CD14-positive monocyte (primary cell): ENCODE results near the gene ELMO1. TPM values are rescaled to one million over a fixed set of nuclear protein-coding genes. Genes with fewer than 3 reads are reported as not detected.

Experiments used
- DNase-seq, 3 donors: peaks; one replicate each; pipeline ENCODE4 v3.0.0-alpha.2; 2011 to 2022
- H2AFZ ChIP-seq: 2 replicates; pipeline ENCODE4 v1.6.0; 2012; ENCODE audit warnings: mild to moderate bottlenecking, low read depth, low read length, inconsistent platforms; ENCODE audit not compliant: insufficient read depth, poor library complexity, severe bottlenecking
- H3K27ac ChIP-seq, 2 donors: 1 replicate in 1 of 2; 2 replicates in 1 of 2; pipeline ENCODE4 v1.5.1; 2012 to 2013; ENCODE audit warnings: low read length in 2 of 2, control low read depth in 1 of 2, inconsistent platforms in 1 of 2, low read depth in 1 of 2, mild to moderate bottlenecking in 1 of 2
- H3K27me3 ChIP-seq, 2 donors: one replicate each; pipeline versions ENCODE4 v1.6.0 to v1.6.1; 2011 to 2013; ENCODE audit warnings: low read length in 2 of 2; ENCODE audit not compliant: control insufficient read depth in 2 of 2, insufficient read depth in 2 of 2
- H3K36me3 ChIP-seq, 2 donors: replicated peaks in 1 of 2; 1 replicate in 1 of 2; 2 replicates in 1 of 2; pipeline versions ENCODE4 v1.5.1 to v1.6.1; 2012 to 2013; ENCODE audit warnings: low read length in 2 of 2, control low read depth in 1 of 2, inconsistent platforms in 1 of 2, mild to moderate bottlenecking in 1 of 2; ENCODE audit not compliant: insufficient read depth in 2 of 2, control insufficient read depth in 1 of 2
- H3K4me1 ChIP-seq, 2 donors: 1 replicate in 1 of 2; 2 replicates in 1 of 2; pipeline versions ENCODE4 v1.5.1 to v1.6.1; 2012 to 2013; ENCODE audit warnings: low read length in 2 of 2, control low read depth in 1 of 2, inconsistent platforms in 1 of 2, mild to moderate bottlenecking in 1 of 2, moderate library complexity in 1 of 2; ENCODE audit not compliant: insufficient read depth in 2 of 2, control insufficient read depth in 1 of 2
- H3K4me2 ChIP-seq: replicated peaks from 2 replicates; pipeline ENCODE3; 2012; ENCODE audit warnings: low read length, moderate library complexity, mild to moderate bottlenecking; ENCODE audit not compliant: poor library complexity, severe bottlenecking; ENCODE audit errors: extremely low read depth
- H3K4me3 ChIP-seq, 3 experiments: fragments of 200-600 bp in 1 of 3; sonication (generic) in 1 of 3; replicated peaks in 1 of 3; 1 replicate in 2 of 3; 2 replicates in 1 of 3; pipeline ENCODE4 v1.5.1; 2011 to 2013; ENCODE audit warnings: low read length in 3 of 3, mild to moderate bottlenecking in 3 of 3, control low read depth in 2 of 3, low read depth in 2 of 3, inconsistent platforms in 1 of 3, moderate library complexity in 1 of 3
- H3K79me2 ChIP-seq: 2 replicates; pipeline ENCODE4 v1.6.0; 2012; ENCODE audit warnings: mild to moderate bottlenecking, control low read depth, inconsistent platforms, low read length, moderate library complexity; ENCODE audit not compliant: insufficient read depth
- H3K9ac ChIP-seq: 2 replicates; pipeline ENCODE4 v1.6.0; 2017; ENCODE audit warnings: low read length, mild to moderate bottlenecking; ENCODE audit not compliant: insufficient read depth, poor library complexity, severe bottlenecking
- H3K9me3 ChIP-seq, 2 donors: replicated peaks in 1 of 2; 1 replicate in 1 of 2; 2 replicates in 1 of 2; pipeline versions ENCODE4 v1.5.1 to v1.6.1; 2012 to 2013; ENCODE audit warnings: low read length in 2 of 2, control low read depth in 1 of 2; ENCODE audit not compliant: control insufficient read depth in 1 of 2, insufficient read depth in 1 of 2
- H4K20me1 ChIP-seq: 2 replicates; pipeline ENCODE4 v1.6.0; 2012; ENCODE audit warnings: mild to moderate bottlenecking, low read length, control low read depth, moderate library complexity; ENCODE audit not compliant: insufficient read depth
- H3K27ac Mint-ChIP-seq, 7 donors: one replicate each; pipeline ENCODE4 v1.8.0; 2020; ENCODE audit warnings: mild to moderate bottlenecking in 7 of 7, mixed read lengths in 7 of 7, moderate library complexity in 6 of 7, inconsistent platforms in 2 of 7
- H3K27me3 Mint-ChIP-seq, 3 donors: one replicate each; pipeline ENCODE4 v1.8.0; 2021 to 2022; ENCODE audit warnings: low read depth in 3 of 3, mild to moderate bottlenecking in 3 of 3, mixed read lengths in 3 of 3, moderate library complexity in 3 of 3, inconsistent platforms in 1 of 3
- H3K36me3 Mint-ChIP-seq, 2 donors: one replicate each; pipeline ENCODE4 v1.8.0; 2020; ENCODE audit warnings: mixed read lengths in 2 of 2, inconsistent platforms in 1 of 2, mild to moderate bottlenecking in 1 of 2
- H3K4me1 Mint-ChIP-seq: one replicate; pipeline ENCODE4 v1.8.0; 2020; ENCODE audit warnings: mild to moderate bottlenecking, mixed read lengths
- H3K4me3 Mint-ChIP-seq, 2 donors: one replicate each; pipeline ENCODE4 v1.8.0; 2020; ENCODE audit warnings: mild to moderate bottlenecking in 2 of 2, mixed read lengths in 2 of 2, moderate library complexity in 1 of 2
- H3K9me3 Mint-ChIP-seq, 7 donors: one replicate each; pipeline ENCODE4 v1.8.0; 2020 to 2022; ENCODE audit warnings: mixed read lengths in 7 of 7, mild to moderate bottlenecking in 6 of 7, moderate library complexity in 6 of 7, inconsistent platforms in 2 of 7
- CTCF ChIP-seq: fragments of 200-600 bp; IDR thresholded peaks from one replicate; pipeline ENCODE4 v1.8.0; 2022; ENCODE audit warnings: antibody characterized with exemption, mild to moderate bottlenecking
- WGBS: methylation state at CpG from one replicate; pipeline ENCODE4 v1.1.5; 2013; ENCODE audit warnings: missing lambda C conversion rate; ENCODE audit not compliant: insufficient coverage; 5-methylcytosine and 5-hydroxymethylcytosine counted together
- intact Hi-C, 2 donors: fragments of 100-400 bp; cut with micrococcal nuclease; formaldehyde crosslinking; loops; one replicate each; pipeline versions ENCODE4 v1.15.0 to v1.15.1; 2023
- polyA plus RNA-seq, 3 donors: library from polyadenylated mRNA; depleted of rRNA in 1 of 3; unstranded in 2 of 3; stranded (reverse) in 1 of 3; fragments of 300-500 nt in 2 of 3; fragments of >200 nt in 1 of 3; fragmentation: Illumina TruSeq in 2 of 3; gene quantifications; 1 replicate in 2 of 3; 2 replicates in 1 of 3; pipeline ENCODE4 v1.2.3, GENCODE V29; 2012 to 2021

Gene ELMO1
- polyA plus RNA-seq, 3 donors, result 46.6 to 50.2 (median 46.7) TPM

GRCh38 chr7:36967387-36967786 is 481.3 kb downstream of the ELMO1 start:
- peaks cover 0 to 2% (median 0%) of the 10 kb centered on the region in 7 donors for H3K9me3 Mint-ChIP-seq
- no peak overlapping the region for H3K4me3 Mint-ChIP-seq
- Histone ChIP-seq H3K27ac (no peak overlapping the region), H2AFZ (no peak overlapping the region), H3K79me2 (peaks cover 12% of the 10 kb centered on the region), H3K9me3 (no peaks in the 10 kb centered on the region), H3K4me3 (no peak overlapping the region), H3K9ac (no peak overlapping the region), H3K4me1 (peaks cover 38 to 50% of the 10 kb centered on the region in 2 donors), H3K4me2 (no peak overlapping the region), H3K36me3 (no peaks in the 10 kb centered on the region), H3K27me3 (no peaks in the 10 kb centered on the region), H4K20me1 (peaks cover 38% of the 10 kb centered on the region)
- no peaks in the 10 kb centered on the region for H3K27me3 Mint-ChIP-seq
- peak; percentile 50 to 64 (median 62) for DNase-seq
- peak overlapping the region in 2 of 7 donors; percentile 34 to 63 for H3K27ac Mint-ChIP-seq
- H3K36me3 Mint-ChIP-seq, result peaks cover 3 to 13% of the 10 kb centered on the region in 2 donors
- intact Hi-C loops, result loop anchor here in 1 of 2 donors (10.0 kb wide), 1 partner anchor 217 kb away; no protein-coding TSS in a partner anchor
- TF ChIP-seq CTCF, result peak; percentile 92
- H3K4me1 Mint-ChIP-seq, result peaks cover 41% of the 10 kb centered on the region
- 71% methylated on average over 1 of the region's 4 CpGs for WGBS

- Mint-ChIP-seq H3K9me3 (peaks cover 0 to 2% (median 0%) of the 10 kb centered on the region in 7 donors), H3K4me3 (no peak overlapping the region), H3K27me3 (no peaks in the 10 kb centered on the region), H3K36me3 (peaks cover 8 to 15% of the 10 kb centered on the region in 2 donors), H3K27ac (no peak overlapping the region), H3K4me1 (peaks cover 33% of the 10 kb centered on the region)
- H3K27ac ChIP-seq, result no peak overlapping the region
- no peak overlapping the region for H3K4me3 ChIP-seq
- H3K79me2 ChIP-seq, result peaks cover 12% of the 10 kb centered on the region
- H3K36me3 ChIP-seq, result no peaks in the 10 kb centered on the region
- no peaks in the 10 kb centered on the region for H3K9me3 ChIP-seq
- H3K4me2 ChIP-seq, result no peak overlapping the region
- TF ChIP-seq CTCF, result no peak
- no peak for DNase-seq
- no peak overlapping the region for H3K9ac ChIP-seq
- peaks cover 31 to 43% of the 10 kb centered on the region in 2 donors for H3K4me1 ChIP-seq
- intact Hi-C loops, result loop anchor here in 1 of 2 donors (10.0 kb wide), 1 partner anchor 218 kb away; no protein-coding TSS in a partner anchor
- H2AFZ ChIP-seq, result no peak overlapping the region
- H4K20me1 ChIP-seq, result peaks cover 45% of the 10 kb centered on the region
- H3K27me3 ChIP-seq, result no peaks in the 10 kb centered on the region
- WGBS, result 100% methylated on average over 2 of the region's 3 CpGs
These were observed 482.0 kb downstream of the ELMO1 start for GRCh38 chr7:36966636-36967035.
